ENCODE measurements around the gene DYNLT4. TPM values are rescaled to one million over a fixed set of nuclear protein-coding genes. Genes with fewer than 3 reads are reported as not detected.

DYNLT4 gene
- total and polyA plus RNA-seq, 10 donors: 0.15 to 2.1 (median 0.82) TPM; not detected in 3

DNA sequence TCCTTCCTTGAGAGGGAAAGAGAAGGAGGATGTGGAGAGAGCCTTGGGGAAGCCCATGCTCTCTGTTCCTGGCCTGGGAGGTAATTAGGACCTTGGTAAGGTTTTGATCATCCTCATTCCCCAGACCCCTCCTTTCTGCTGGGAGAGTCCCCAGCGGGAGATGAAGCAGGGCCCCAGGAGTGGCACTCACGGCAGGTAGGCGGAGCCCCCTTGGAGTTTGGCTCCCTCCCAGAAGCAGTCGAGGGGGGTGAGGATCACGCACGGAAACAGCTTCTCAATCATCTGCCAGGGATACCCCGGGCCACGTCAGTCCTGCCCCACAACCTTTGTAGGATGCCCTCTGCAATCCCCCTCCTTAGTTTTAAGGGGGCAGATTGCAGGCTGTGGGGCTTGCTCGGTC is 24.4 kb upstream of the DYNLT4 start:
- intact Hi-C loops (cut with DNase I; ENCODE audit: low total_unique reads): no loop called here
- Histone ChIP-seq H3K9me3 (no peaks in the 10 kb centered on the region), H3K4me1 (peaks cover 0 to 85% (median 37%) of the 10 kb centered on the region in 6 donors), H3K4me3 (no peak overlapping the region), H3K27me3 (replicated peaks in 1 of 7) (no peaks in the 10 kb centered on the region), H3K36me3 (no peaks in the 10 kb centered on the region), H3K27ac (no peak overlapping the region)
- TF ChIP-seq CTCF (IDR thresholded peaks at IDR 0.05 in 8 of 11, conservative IDR thresholded peaks at IDR 0.05 in 3 of 11): no peak
- TF ChIP-seq POLR2A (IDR thresholded peaks at IDR 0.05): no peak
- no peak for TF ChIP-seq POLR2AphosphoS5 (IDR thresholded peaks at IDR 0.05)
- DNase-seq: peak; percentile 58
- WGBS, 5 donors: 30 to 50% (median 42%) methylated on average over 9 of the region's 9 CpGs

GRCh38 chr1:44830900-44831304 is 23.8 kb upstream of the DYNLT4 start:
- intact Hi-C loops (cut with DNase I; ENCODE audit: low total_unique reads): no loop called here
- 73 to 88% (median 82%) methylated on average over 10 of the region's 10 CpGs for WGBS, 5 donors
- H3K27me3 ChIP-seq (replicated peaks in 1 of 7): no peaks in the 10 kb centered on the region

GRCh38 chr1:44829506-44830384 is 22.6 kb upstream of the DYNLT4 start:
- peak; percentile 69 for DNase-seq
- no peak overlapping the region for H3K4me3 ChIP-seq

More at GRCh38 chr1:44830900-44831304, 23.8 kb upstream of the DYNLT4 start:
- Histone ChIP-seq H3K9me3 (no peaks in the 10 kb centered on the region), H3K36me3 (no peaks in the 10 kb centered on the region), H3K4me3 (no peak overlapping the region), H3K4me1 (peaks cover 0 to 85% (median 35%) of the 10 kb centered on the region in 6 donors), H3K27ac (no peak overlapping the region)
- DNase-seq: peak; percentile 67
- TF ChIP-seq POLR2A (IDR thresholded peaks at IDR 0.05) (no peak), POLR2AphosphoS5 (IDR thresholded peaks at IDR 0.05) (no peak), CTCF (IDR thresholded peaks at IDR 0.05 in 8 of 11, conservative IDR thresholded peaks at IDR 0.05 in 3 of 11) (no peak)

More at GRCh38 chr1:44829506-44830384, 22.6 kb upstream of the DYNLT4 start:
- WGBS, 5 donors: 53 to 91% (median 70%) methylated on average over 9 to 12 of the region's 12 CpGs
- intact Hi-C loops (cut with DNase I; ENCODE audit: low total_unique reads): no loop called here
- Histone ChIP-seq H3K36me3 (no peaks in the 10 kb centered on the region), H3K27ac (no peak overlapping the region), H3K27me3 (replicated peaks in 1 of 7) (no peaks in the 10 kb centered on the region), H3K9me3 (no peaks in the 10 kb centered on the region), H3K4me1 (peaks cover 0 to 78% (median 32%) of the 10 kb centered on the region in 6 donors)
- TF ChIP-seq CTCF (IDR thresholded peaks at IDR 0.05 in 8 of 11, conservative IDR thresholded peaks at IDR 0.05 in 3 of 11) (no peak), POLR2A (IDR thresholded peaks at IDR 0.05) (no peak), POLR2AphosphoS5 (IDR thresholded peaks at IDR 0.05) (no peak)

All from spleen (tissue), 11 donors.